CD8-positive, alpha-beta memory T cell (primary cell): ENCODE results near the gene TPRG1. TPM values are rescaled to one million over a fixed set of nuclear protein-coding genes. Genes with fewer than 3 reads are reported as not detected.

Source experiments
- CTCF ChIA-PET: fragments of 350-600 bp; sonication (Branson Sonifier 250); formaldehyde crosslinking; loops from one replicate; lab custom pipeline; 2021; ENCODE audit warnings: antibody characterized with exemption; lab: Charles Lee
- POLR2A ChIA-PET: fragments of 350-600 bp; sonication (Branson Sonifier 250); formaldehyde crosslinking; loops from one replicate; lab custom pipeline; 2021; ENCODE audit warnings: antibody characterized with exemption; lab: Charles Lee
- DNase-seq, 5 donors: peaks; one replicate each; pipeline versions ENCODE4 v3.0.0 to v3.0.0-alpha.2; 2020 to 2022; ENCODE audit warnings: mixed read lengths in 1 of 5
- H3K27ac ChIP-seq: one replicate; pipeline ENCODE4 v1.7.0; 2013; ENCODE audit warnings: low read depth, mild to moderate bottlenecking, low read length, moderate library complexity
- H3K27me3 ChIP-seq: 2 replicates; pipeline ENCODE4 v1.7.0; 2013; ENCODE audit warnings: low read length, mild to moderate bottlenecking; ENCODE audit not compliant: insufficient read depth, poor library complexity, severe bottlenecking
- H3K36me3 ChIP-seq: 2 replicates; pipeline ENCODE4 v1.7.0; 2013; ENCODE audit warnings: mild to moderate bottlenecking, low read length, moderate library complexity; ENCODE audit not compliant: insufficient read depth
- H3K4me1 ChIP-seq: 2 replicates; pipeline ENCODE4 v1.7.0; 2013; ENCODE audit warnings: mild to moderate bottlenecking, low read length, moderate library complexity; ENCODE audit not compliant: insufficient read depth
- H3K4me3 ChIP-seq: 2 replicates; pipeline ENCODE4 v1.7.0; 2013; ENCODE audit warnings: mild to moderate bottlenecking, low read length
- H3K9me3 ChIP-seq: 2 replicates; pipeline ENCODE4 v1.7.0; 2013; ENCODE audit warnings: mild to moderate bottlenecking, low read length
- H3K27ac Mint-ChIP-seq, 8 donors: one replicate each; pipeline ENCODE4 v1.8.0; 2020 to 2021; ENCODE audit warnings: mixed read lengths in 8 of 8, mild to moderate bottlenecking in 6 of 8, inconsistent platforms in 3 of 8, moderate library complexity in 3 of 8
- H3K27me3 Mint-ChIP-seq, 2 donors: one replicate each; pipeline ENCODE4 v1.8.0; 2020 to 2021; ENCODE audit warnings: mixed read lengths in 2 of 2, mild to moderate bottlenecking in 1 of 2, moderate library complexity in 1 of 2
- H3K36me3 Mint-ChIP-seq, 3 donors: one replicate each; pipeline ENCODE4 v1.8.0; 2020 to 2021; ENCODE audit warnings: mixed read lengths in 3 of 3, inconsistent platforms in 1 of 3, mild to moderate bottlenecking in 1 of 3
- H3K4me1 Mint-ChIP-seq, 3 donors: one replicate each; pipeline ENCODE4 v1.8.0; 2020 to 2021; ENCODE audit warnings: mixed read lengths in 3 of 3, inconsistent platforms in 1 of 3, mild to moderate bottlenecking in 1 of 3
- H3K4me3 Mint-ChIP-seq, 7 donors: one replicate each; pipeline ENCODE4 v1.8.0; 2020 to 2021; ENCODE audit warnings: mixed read lengths in 7 of 7, mild to moderate bottlenecking in 6 of 7, moderate library complexity in 4 of 7, inconsistent platforms in 2 of 7
- H3K9me3 Mint-ChIP-seq, 5 donors: one replicate each; pipeline ENCODE4 v1.8.0; 2020 to 2022; ENCODE audit warnings: mixed read lengths in 5 of 5, mild to moderate bottlenecking in 3 of 5, moderate library complexity in 2 of 5, inconsistent platforms in 1 of 5
- polyA plus RNA-seq: library from polyadenylated mRNA; unstranded; fragments of 300-500 nt; fragmentation: Illumina TruSeq; gene quantifications from one replicate; pipeline ENCODE4 v1.2.3, GENCODE V29; 2021
- total RNA-seq, 2 experiments: library from RNA; stranded (reverse); gene quantifications; one replicate each; pipeline ENCODE4 v1.2.3, GENCODE V29; 2021

The TPRG1 gene
- total and polyA plus RNA-seq, 3 experiments from 2014 or later: 28.6 to 30.5 (median 29.6) TPM

GRCh38 chr3:189137416-189137815 lies 34.4 kb upstream of the TPRG1 start:
- ChIA-PET CTCF (interaction anchor here (0.8 to 10.3 kb wide), 5 partner anchors 8 to 1398 kb away, joined by 3 to 59 read pairs (median 8); no protein-coding TSS in a partner anchor), POLR2A (no interaction called here)
- H3K4me3 ChIP-seq: no peak overlapping the region
- DNase-seq: no peak
- H3K27ac Mint-ChIP-seq: peak overlapping the region in 3 of 8 donors; percentile 11 to 59 (median 16)
- no peaks in the 10 kb centered on the region for H3K9me3 ChIP-seq
- no peak overlapping the region for H3K27ac ChIP-seq
- peaks cover 40 to 83% (median 54%) of the 10 kb centered on the region in 3 donors for H3K4me1 Mint-ChIP-seq
- H3K36me3 ChIP-seq: no peaks in the 10 kb centered on the region
- H3K27me3 Mint-ChIP-seq: no peaks in the 10 kb centered on the region
- H3K4me1 ChIP-seq: peaks cover 18% of the 10 kb centered on the region
- H3K27me3 ChIP-seq: no peaks in the 10 kb centered on the region
- H3K36me3 Mint-ChIP-seq: peaks cover 17 to 82% (median 22%) of the 10 kb centered on the region in 3 donors
- no peak overlapping the region for H3K4me3 Mint-ChIP-seq
- H3K9me3 Mint-ChIP-seq: peaks cover 0 to 7% (median 0%) of the 10 kb centered on the region in 5 donors

- peaks cover 22% of the 10 kb centered on the region for H3K4me1 ChIP-seq
- H3K27ac ChIP-seq: no peak overlapping the region
- no peaks in the 10 kb centered on the region for H3K27me3 ChIP-seq
- no peaks in the 10 kb centered on the region for H3K27me3 Mint-ChIP-seq
- peaks cover 40 to 83% (median 54%) of the 10 kb centered on the region in 3 donors for H3K4me1 Mint-ChIP-seq
- no peaks in the 10 kb centered on the region for H3K9me3 ChIP-seq
- H3K9me3 Mint-ChIP-seq: no peaks in the 10 kb centered on the region
- H3K27ac Mint-ChIP-seq: peak overlapping the region in 3 of 8 donors; percentile 8 to 58 (median 52)
- DNase-seq: no peak
- POLR2A ChIA-PET: interaction anchor here (0.6 to 1.0 kb wide), 5 partner anchors 13 to 1399 kb away, joined by 3 read pairs; no protein-coding TSS in a partner anchor
- H3K36me3 ChIP-seq: no peaks in the 10 kb centered on the region
- CTCF ChIA-PET: interaction anchor here (0.8 to 10.3 kb wide), 7 partner anchors 7 to 1400 kb away, joined by 3 to 59 read pairs (median 7); no protein-coding TSS in a partner anchor
- no peak overlapping the region for H3K4me3 Mint-ChIP-seq
- peaks cover 9 to 75% (median 14%) of the 10 kb centered on the region in 3 donors for H3K36me3 Mint-ChIP-seq
- H3K4me3 ChIP-seq: no peak overlapping the region
Measured at GRCh38 chr3:189138901-189139610, 32.7 kb upstream of the TPRG1 start.

- Histone ChIP-seq H3K27ac (no peak overlapping the region), H3K4me1 (peaks cover 27% of the 10 kb centered on the region), H3K36me3 (no peaks in the 10 kb centered on the region), H3K4me3 (no peak overlapping the region), H3K27me3 (no peaks in the 10 kb centered on the region), H3K9me3 (no peaks in the 10 kb centered on the region)
- ChIA-PET POLR2A (interaction anchor here (0.6 to 1.0 kb wide), 3 partner anchors 14 to 277 kb away, joined by 3 read pairs; no protein-coding TSS in a partner anchor), CTCF (interaction anchor here (0.8 to 10.3 kb wide), 7 partner anchors 9 to 1400 kb away, joined by 3 to 59 read pairs (median 4); no protein-coding TSS in a partner anchor)
- no peak for DNase-seq
- Mint-ChIP-seq H3K27ac (peak overlapping the region in 1 of 8 donors; percentile 6), H3K27me3 (no peaks in the 10 kb centered on the region), H3K4me1 (peaks cover 44 to 86% (median 58%) of the 10 kb centered on the region in 3 donors), H3K4me3 (no peak overlapping the region), H3K9me3 (no peaks in the 10 kb centered on the region), H3K36me3 (peaks cover 8 to 74% (median 14%) of the 10 kb centered on the region in 3 donors)
Measured at GRCh38 chr3:189139611-189139940, 32.2 kb upstream of the TPRG1 start.

- DNase-seq: peak in 4 of 5 donors; percentile 18 to 67 (median 35)
- no peaks in the 10 kb centered on the region for H3K27me3 ChIP-seq
- no peaks in the 10 kb centered on the region for H3K9me3 ChIP-seq
- H3K4me1 ChIP-seq: peaks cover 31% of the 10 kb centered on the region
- H3K4me3 ChIP-seq: no peak overlapping the region
- H3K27ac Mint-ChIP-seq: peak overlapping the region; percentile 54 to 96 (median 84)
- no peaks in the 10 kb centered on the region for H3K9me3 Mint-ChIP-seq
- H3K4me1 Mint-ChIP-seq: peaks cover 39 to 71% (median 52%) of the 10 kb centered on the region in 3 donors
- ChIA-PET POLR2A (interaction anchor here (0.7 to 1.3 kb wide), 2 partner anchors 10 to 1404 kb away, joined by 4 to 7 read pairs; no protein-coding TSS in a partner anchor), CTCF (interaction anchor here (0.7 to 10.3 kb wide), 7 partner anchors 11 to 1403 kb away, joined by 3 to 117 read pairs (median 19); no protein-coding TSS in a partner anchor)
- H3K27me3 Mint-ChIP-seq: no peaks in the 10 kb centered on the region
- no peak overlapping the region for H3K27ac ChIP-seq
- no peaks in the 10 kb centered on the region for H3K36me3 ChIP-seq
- peak overlapping the region in 6 of 7 donors; percentile 10 to 69 (median 41) for H3K4me3 Mint-ChIP-seq
- peaks cover 0 to 65% (median 10%) of the 10 kb centered on the region in 3 donors for H3K36me3 Mint-ChIP-seq
Measured at GRCh38 chr3:189142527-189142926, 29.2 kb upstream of the TPRG1 start.

- H3K27ac Mint-ChIP-seq: peak overlapping the region; percentile 54 to 96 (median 78)
- no peaks in the 10 kb centered on the region for H3K9me3 ChIP-seq
- peak overlapping the region in 2 of 7 donors; percentile 41 to 73 for H3K4me3 Mint-ChIP-seq
- H3K36me3 ChIP-seq: no peaks in the 10 kb centered on the region
- H3K36me3 Mint-ChIP-seq: peaks cover 0 to 65% (median 10%) of the 10 kb centered on the region in 3 donors
- no peak for DNase-seq
- ChIA-PET POLR2A (interaction anchor here (1.2 to 1.3 kb wide), 2 partner anchors 11 kb away, joined by 6 to 7 read pairs; no protein-coding TSS in a partner anchor), CTCF (interaction anchor here (2.7 to 10.3 kb wide), 5 partner anchors 12 to 1404 kb away, joined by 9 to 117 read pairs (median 55); no protein-coding TSS in a partner anchor)
- peaks cover 35 to 71% (median 53%) of the 10 kb centered on the region in 3 donors for H3K4me1 Mint-ChIP-seq
- H3K27ac ChIP-seq: no peak overlapping the region
- H3K9me3 Mint-ChIP-seq: no peaks in the 10 kb centered on the region
- no peaks in the 10 kb centered on the region for H3K27me3 ChIP-seq
- peaks cover 31% of the 10 kb centered on the region for H3K4me1 ChIP-seq
- no peak overlapping the region for H3K4me3 ChIP-seq
- H3K27me3 Mint-ChIP-seq: peaks cover 0 to 3% of the 10 kb centered on the region in 2 donors
Measured at GRCh38 chr3:189143321-189143720, 28.4 kb upstream of the TPRG1 start.

- Histone ChIP-seq H3K4me1 (peaks cover 31% of the 10 kb centered on the region), H3K9me3 (no peaks in the 10 kb centered on the region), H3K36me3 (no peaks in the 10 kb centered on the region), H3K27ac (no peak overlapping the region), H3K4me3 (no peak overlapping the region), H3K27me3 (no peaks in the 10 kb centered on the region)
- CTCF ChIA-PET: interaction anchor here (0.7 to 10.3 kb wide), 9 partner anchors 12 to 1405 kb away, joined by 3 to 117 read pairs (median 9); partner anchors contain the start of gene BCL6
- Mint-ChIP-seq H3K27me3 (peaks cover 0 to 3% of the 10 kb centered on the region in 2 donors), H3K36me3 (peaks cover 0 to 63% (median 8%) of the 10 kb centered on the region in 3 donors), H3K4me3 (peak overlapping the region in 2 of 7 donors; percentile 41 to 73), H3K27ac (peak overlapping the region; percentile 48 to 96 (median 77)), H3K4me1 (peaks cover 35 to 67% (median 53%) of the 10 kb centered on the region in 3 donors), H3K9me3 (no peaks in the 10 kb centered on the region)
- DNase-seq: no peak
- POLR2A ChIA-PET: interaction anchor here (0.8 to 1.2 kb wide), 3 partner anchors 11 to 1403 kb away, joined by 3 to 6 read pairs (median 4); no protein-coding TSS in a partner anchor
Measured at GRCh38 chr3:189143771-189144170, 28.0 kb upstream of the TPRG1 start.

GRCh38 chr3:189144645-189145044 lies 27.1 kb upstream of the TPRG1 start:
- Mint-ChIP-seq H3K36me3 (peaks cover 0 to 63% (median 6%) of the 10 kb centered on the region in 3 donors), H3K9me3 (no peaks in the 10 kb centered on the region), H3K27ac (peak overlapping the region in 7 of 8 donors; percentile 48 to 96 (median 79)), H3K4me1 (peaks cover 35 to 61% (median 53%) of the 10 kb centered on the region in 3 donors), H3K4me3 (peak overlapping the region in 6 of 7 donors; percentile 2 to 45 (median 28)), H3K27me3 (peaks cover 0 to 3% of the 10 kb centered on the region in 2 donors)
- H3K27ac ChIP-seq: no peak overlapping the region
- no peak overlapping the region for H3K4me3 ChIP-seq
- CTCF ChIA-PET: interaction anchor here (1.1 to 10.3 kb wide), 10 partner anchors 9 to 1406 kb away, joined by 3 to 117 read pairs (median 6); no protein-coding TSS in a partner anchor
- no peaks in the 10 kb centered on the region for H3K36me3 ChIP-seq
- peak in 4 of 5 donors; percentile 2 to 63 (median 32) for DNase-seq
- no peaks in the 10 kb centered on the region for H3K27me3 ChIP-seq
- H3K4me1 ChIP-seq: peaks cover 31% of the 10 kb centered on the region
- POLR2A ChIA-PET: interaction anchor here (0.9 to 1.2 kb wide), 2 partner anchors 12 to 23 kb away, joined by 4 to 6 read pairs; no protein-coding TSS in a partner anchor
- H3K9me3 ChIP-seq: no peaks in the 10 kb centered on the region
